LHCN-M2 (cell line): ENCODE results near the gene KCNMA1. TPM values are rescaled to one million over a fixed set of nuclear protein-coding genes. Genes with fewer than 3 reads are reported as not detected.
A peak's percentile ranks its signal among the peaks of the same experiment; 100 is the strongest.

ENCODE experiments used
- DNase-seq: peaks from one replicate; pipeline ENCODE4 v3.0.0-alpha.2; 2012; ENCODE audit warnings: low read depth
- total RNA-seq: library from RNA; depleted of rRNA; stranded (reverse); fragments of >200 nt; gene quantifications from 2 replicates; pipeline ENCODE4 v1.2.3, GENCODE V29; 2014

The KCNMA1 gene
- total RNA-seq, 1 experiment from 2014 or later: 28.6 TPM

GRCh38 chr10:77068272-77068671 lies 569.3 kb downstream of the KCNMA1 start:
- no peak for DNase-seq

GRCh38 chr10:77062381-77062780 lies 575.2 kb downstream of the KCNMA1 start:
- DNase-seq: no peak

- no peak for DNase-seq
Observed at GRCh38 chr10:77060913-77061312, 576.7 kb downstream of the KCNMA1 start.

DNA sequence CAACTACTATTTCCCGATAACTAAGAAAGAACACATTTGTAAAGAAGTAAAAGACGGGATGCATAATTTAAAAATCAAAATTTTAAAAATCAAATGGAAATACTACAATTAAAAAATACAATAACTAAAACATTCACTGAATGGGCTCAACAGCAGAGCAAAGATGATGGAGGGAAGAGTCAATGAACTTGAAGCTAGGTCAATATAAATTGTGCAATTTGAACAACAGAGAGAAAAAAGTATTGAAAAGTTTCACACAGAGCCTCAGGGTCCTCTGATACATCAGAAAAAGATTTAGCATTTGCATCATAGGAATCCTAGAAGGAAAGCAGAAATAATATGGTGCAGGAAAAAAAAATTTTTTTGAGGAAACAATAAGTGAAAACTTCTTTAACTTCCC lies 581.0 kb downstream of the KCNMA1 start:
- no peak for DNase-seq

- no peak for DNase-seq
Observed at GRCh38 chr10:77052593-77052992, 585.0 kb downstream of the KCNMA1 start.

DNA sequence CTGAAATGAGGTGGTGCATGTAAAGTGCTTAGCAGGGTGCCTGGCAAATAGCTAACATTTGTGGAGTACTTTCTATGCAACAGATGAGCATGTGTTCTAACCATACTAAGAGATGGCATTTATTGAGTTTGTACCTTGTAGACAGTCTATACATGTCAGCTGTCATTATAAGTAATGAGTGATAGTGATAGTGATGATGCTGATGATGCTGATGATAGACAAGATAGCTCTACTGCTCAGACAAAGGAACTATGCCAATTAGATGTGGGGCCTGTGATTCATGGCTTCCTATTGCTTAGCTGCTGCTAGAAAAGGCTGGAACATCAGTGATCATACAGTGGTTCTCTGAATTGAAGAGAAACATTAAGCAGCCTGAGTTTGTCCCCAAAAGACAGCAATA lies 585.8 kb downstream of the KCNMA1 start:
- no peak for DNase-seq

DNA sequence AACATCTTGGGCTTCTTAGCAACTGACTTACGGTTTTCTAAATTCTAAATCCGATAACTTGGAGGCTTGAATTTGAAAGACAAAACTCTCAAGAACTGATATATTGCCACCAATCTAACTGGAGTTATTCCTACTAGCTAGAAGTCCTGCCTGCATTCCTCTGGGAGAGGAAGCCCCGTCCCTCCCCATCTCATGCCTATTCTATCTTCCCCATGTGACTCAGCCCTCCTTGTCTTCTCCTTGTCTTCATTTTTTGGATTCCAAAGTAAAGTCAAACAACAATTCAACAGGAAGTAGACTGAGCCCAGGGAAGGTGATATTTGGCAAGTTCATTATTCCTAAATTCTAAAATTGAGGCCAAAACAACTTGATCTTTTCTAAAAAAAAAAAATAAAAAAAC lies 587.7 kb downstream of the KCNMA1 start:
- no peak for DNase-seq

DNA sequence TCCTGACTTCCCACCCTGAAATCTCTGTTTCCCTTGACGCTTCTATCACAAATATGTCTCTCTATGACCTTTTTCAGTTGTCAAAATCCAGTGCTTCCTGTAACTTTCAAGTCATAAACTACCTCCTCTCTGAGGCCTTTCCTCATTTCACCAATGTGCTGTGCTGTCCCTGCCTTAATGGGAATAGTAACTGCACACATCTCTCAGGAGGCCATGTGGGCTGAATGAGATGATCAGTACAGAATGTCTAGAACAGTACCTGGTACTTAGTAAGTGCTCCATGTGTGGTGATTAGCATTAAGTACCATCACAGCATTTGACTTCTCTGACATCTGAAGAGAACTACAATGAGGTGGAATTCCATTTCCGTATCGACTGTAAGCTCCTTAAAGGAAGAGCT lies 588.5 kb downstream of the KCNMA1 start:
- no peak for DNase-seq

DNA sequence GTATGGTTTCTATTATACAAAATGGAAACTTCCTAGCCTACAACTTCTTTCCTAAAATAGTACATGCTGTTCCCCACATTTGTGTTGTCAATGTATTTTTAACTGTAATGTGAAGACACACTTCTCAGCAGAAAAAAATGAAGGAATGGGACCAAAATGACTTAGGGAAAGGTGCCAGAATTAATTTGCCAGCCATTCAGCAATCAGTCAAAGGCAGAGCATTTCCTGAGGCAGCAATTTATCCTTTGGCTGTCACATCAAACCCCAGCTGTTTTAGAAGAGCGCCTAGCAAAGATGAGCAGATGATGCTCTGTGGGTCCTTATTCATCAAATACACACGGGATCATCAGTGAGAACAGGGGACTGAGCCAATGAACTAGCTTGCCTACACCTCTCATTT lies 592.5 kb downstream of the KCNMA1 start:
- DNase-seq: peak; percentile 44

GRCh38 chr10:77043420-77043763 lies 594.2 kb downstream of the KCNMA1 start:
- peak; percentile 44 for DNase-seq

DNA sequence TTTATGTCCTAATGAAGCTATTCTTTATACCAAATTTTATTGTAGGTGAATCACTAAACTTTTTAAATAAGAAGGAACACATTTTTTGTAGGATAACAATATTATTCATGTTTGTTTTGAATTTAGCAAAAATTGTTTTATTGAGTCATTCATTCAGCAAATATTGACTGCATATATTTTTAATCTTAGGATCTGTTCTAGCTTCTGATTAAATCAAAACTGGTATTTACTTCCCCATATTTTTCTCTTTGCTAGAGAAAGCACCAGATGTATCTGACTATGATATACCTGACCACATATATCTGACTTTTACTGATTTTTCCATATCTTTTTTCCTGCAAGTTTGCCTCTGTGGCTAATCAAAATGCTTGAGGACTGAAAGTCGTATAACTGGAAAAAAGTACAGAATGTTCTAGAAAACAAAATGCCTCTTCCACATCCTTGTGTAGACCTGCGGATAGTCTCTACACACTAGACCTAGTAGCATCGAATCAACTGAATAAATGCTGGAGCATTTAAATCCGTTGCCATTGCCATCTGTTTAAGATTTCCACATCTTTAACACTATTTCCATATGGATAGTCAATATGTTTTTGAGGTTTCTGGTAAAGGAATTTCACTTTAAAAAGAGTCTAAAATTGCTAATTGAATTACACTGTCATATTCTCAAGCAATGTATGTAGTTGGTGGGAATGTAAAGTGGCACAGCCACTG lies 594.7 kb downstream of the KCNMA1 start:
- no peak for DNase-seq

GRCh38 chr10:77041636-77042258 lies 595.9 kb downstream of the KCNMA1 start:
- no peak for DNase-seq

- DNase-seq: no peak
Observed at GRCh38 chr10:77038407-77038806, 599.2 kb downstream of the KCNMA1 start.

DNA sequence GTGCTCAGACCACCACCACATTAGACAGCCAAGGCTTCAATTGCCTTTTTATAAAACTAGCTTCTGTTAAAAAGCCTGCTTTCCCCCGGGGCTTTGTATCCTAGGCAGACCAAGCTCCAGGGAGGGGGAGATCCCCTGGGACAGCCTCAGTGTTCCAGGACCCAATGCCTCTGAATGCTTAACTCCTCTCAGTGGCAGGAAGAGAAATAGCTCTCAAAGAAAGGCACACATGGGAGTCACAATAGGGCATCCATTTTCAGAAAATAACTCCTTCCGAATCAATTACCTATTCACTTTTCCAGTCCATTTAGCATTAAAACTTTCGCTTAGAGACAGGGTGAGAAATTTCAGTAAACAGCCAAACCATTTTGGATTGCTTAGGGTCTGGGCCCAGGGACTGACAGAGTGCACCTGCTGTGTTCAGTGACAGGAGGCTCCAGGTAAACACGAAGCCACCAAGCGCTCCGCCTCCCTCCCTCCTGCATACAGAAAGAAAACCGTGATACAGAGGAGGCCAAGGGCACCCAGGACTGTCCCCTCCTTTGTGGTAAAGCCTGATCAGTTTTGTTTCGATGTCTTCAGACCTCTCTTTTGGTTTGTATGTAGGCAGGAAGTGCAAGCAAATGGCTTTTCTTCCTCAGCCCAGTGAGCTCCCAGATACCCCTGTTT lies 599.7 kb downstream of the KCNMA1 start:
- no peak for DNase-seq

- DNase-seq: peak; percentile 7
Observed at GRCh38 chr10:77036993-77037734, 600.4 kb downstream of the KCNMA1 start.

- DNase-seq: no peak
Observed at GRCh38 chr10:77036276-77036675, 601.3 kb downstream of the KCNMA1 start.

- no peak for DNase-seq
Observed at GRCh38 chr10:77034795-77035194, 602.8 kb downstream of the KCNMA1 start.

DNA sequence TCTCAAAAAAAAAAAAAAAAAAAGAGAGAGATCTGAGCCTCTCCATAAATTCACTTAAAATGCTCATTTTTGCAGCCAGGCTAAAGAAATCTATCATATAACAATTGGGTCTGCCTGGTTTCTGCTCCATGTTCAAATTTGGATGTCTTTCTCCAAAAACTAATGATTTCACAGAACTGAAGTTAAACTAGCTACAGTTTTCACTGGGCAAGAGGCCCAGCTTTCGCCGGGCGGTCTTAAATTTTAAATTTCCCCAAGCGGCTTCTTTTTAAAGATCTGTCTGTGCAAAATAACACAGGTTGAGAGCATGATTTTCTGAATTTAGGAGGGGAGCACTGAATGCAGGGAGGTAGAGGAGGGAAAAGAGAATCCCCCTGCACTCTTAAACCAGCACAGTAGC lies 603.4 kb downstream of the KCNMA1 start:
- no peak for DNase-seq

GRCh38 chr10:77032188-77032570 lies 605.4 kb downstream of the KCNMA1 start:
- DNase-seq: no peak

DNA sequence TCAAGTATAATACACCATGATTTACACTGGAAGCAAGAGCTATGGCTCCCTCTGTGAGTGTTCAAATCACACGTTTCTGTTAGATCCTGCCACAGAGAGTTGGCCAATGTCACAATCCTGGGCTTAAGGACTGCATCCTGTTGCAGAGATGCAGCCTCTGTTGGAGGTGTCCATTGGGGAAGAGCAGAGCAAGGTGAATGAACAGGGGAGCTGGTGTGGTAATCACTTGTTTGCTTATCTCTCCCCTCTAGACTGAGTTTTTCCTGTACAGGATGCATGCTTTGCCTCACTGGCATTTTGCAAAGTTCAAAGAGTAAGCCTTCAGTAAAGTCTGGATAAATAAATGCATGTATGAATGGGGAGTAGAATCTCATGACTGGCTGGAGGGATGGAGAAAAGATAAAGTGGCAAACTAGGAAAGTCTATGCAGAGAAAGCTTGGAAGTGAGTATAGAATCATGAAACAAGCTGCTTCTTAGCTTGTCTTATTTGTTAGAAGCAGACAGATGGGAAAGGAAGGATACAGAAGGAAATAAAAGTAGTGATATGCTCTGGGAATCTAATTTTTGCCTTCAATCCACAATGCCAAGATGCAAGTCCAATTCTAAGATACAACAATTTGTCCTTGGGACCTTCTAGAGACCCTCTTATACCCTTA lies 605.9 kb downstream of the KCNMA1 start:
- no peak for DNase-seq

GRCh38 chr10:77030974-77031373 lies 606.6 kb downstream of the KCNMA1 start:
- no peak for DNase-seq
